PFSK-1 (cell line): ENCODE data around the gene ZC3H13.

Source experiments
- FOXP2 ChIP-seq: optimal IDR thresholded peaks from 2 replicates; pipeline ENCODE3; 2011; ENCODE audit warnings: borderline replicate concordance, control low read depth, inconsistent platforms; ENCODE audit not compliant: insufficient read depth; ENCODE audit errors: extremely low read length, extremely low read depth
- POLR2AphosphoS5 ChIP-seq: IDR thresholded peaks from 2 replicates; pipeline ENCODE4 v1.6.1; 2012; ENCODE audit warnings: low read depth, mild to moderate bottlenecking, control low read depth, low read length, moderate library complexity
- SIN3A ChIP-seq: IDR thresholded peaks from 2 replicates; pipeline ENCODE4 v1.6.1; 2012; ENCODE audit warnings: mild to moderate bottlenecking, low read length, moderate library complexity, borderline replicate concordance; ENCODE audit not compliant: insufficient read depth
- TAF1 ChIP-seq: IDR thresholded peaks from 2 replicates; pipeline ENCODE4 v1.6.1; 2012; ENCODE audit warnings: low read length, control low read depth, borderline replicate concordance; ENCODE audit not compliant: insufficient read depth

DNA sequence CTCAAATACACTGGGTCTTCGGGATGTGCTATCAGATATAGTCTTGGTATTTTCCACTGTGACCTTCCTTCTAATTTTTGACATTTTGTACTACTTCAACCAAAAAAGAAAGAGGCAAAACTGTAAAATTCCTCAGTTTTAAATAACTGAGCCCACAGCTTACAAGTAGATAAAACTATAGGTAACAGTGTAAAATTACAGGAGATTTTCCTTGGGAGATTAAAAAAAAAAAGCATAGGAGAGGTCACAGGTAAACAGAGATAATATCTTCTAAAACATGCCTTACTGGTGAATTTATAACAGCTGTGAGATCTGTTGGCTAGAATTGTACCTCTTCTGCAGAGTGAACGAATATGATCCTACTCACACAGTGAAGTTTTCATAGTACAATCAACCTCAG is 7.1 kb downstream of the ZC3H13 start:
- no peak for TF ChIP-seq POLR2AphosphoS5
- TF ChIP-seq TAF1 = no peak
- no peak for TF ChIP-seq SIN3A
- TF ChIP-seq FOXP2 = no peak
